Common myeloid progenitor, CD34-positive (primary cell): ENCODE results near the gene RNF225.
A peak's percentile ranks its signal among the peaks of the same experiment; 100 is the strongest.

Experiments
- CTCF ChIA-PET: fragments of 350-600 bp; sonication (Branson Sonifier 250); formaldehyde crosslinking; loops from one replicate; lab custom pipeline; 2021; ENCODE audit warnings: antibody characterized with exemption; lab: Charles Lee
- POLR2A ChIA-PET: fragments of 350-600 bp; sonication (Branson Sonifier 250); formaldehyde crosslinking; loops from one replicate; lab custom pipeline; 2021; ENCODE audit warnings: antibody characterized with exemption; lab: Charles Lee
- DNase-seq, 3 donors: peaks; one replicate each; pipeline versions ENCODE4 v3.0.0 to v3.0.0-alpha.2; 2013
- H3K27ac ChIP-seq, 2 experiments: 1 replicate in 1 of 2; 2 replicates in 1 of 2; pipeline ENCODE4 v1.7.0; 2013; ENCODE audit warnings: inconsistent platforms in 2 of 2, low read length in 2 of 2, mild to moderate bottlenecking in 2 of 2, low read depth in 1 of 2, moderate library complexity in 1 of 2; ENCODE audit not compliant: severe bottlenecking in 2 of 2, insufficient read depth in 1 of 2, poor library complexity in 1 of 2
- H3K27me3 ChIP-seq, 5 experiments: replicated peaks in 2 of 5; 1 replicate in 3 of 5; 2 replicates in 2 of 5; pipeline versions ENCODE4 v1.6.1 to v1.7.0; 2013; ENCODE audit warnings: low read length in 4 of 5, mild to moderate bottlenecking in 2 of 5, moderate library complexity in 2 of 5, inconsistent platforms in 1 of 5; ENCODE audit not compliant: insufficient read depth in 5 of 5, control insufficient read depth in 4 of 5
- H3K36me3 ChIP-seq, 4 experiments: 1 replicate in 2 of 4; 2 replicates in 2 of 4; pipeline versions ENCODE4 v1.6.1 to v1.7.0; 2013; ENCODE audit warnings: low read length in 3 of 4, control low read depth in 1 of 4, mild to moderate bottlenecking in 1 of 4; ENCODE audit not compliant: control insufficient read depth in 4 of 4, insufficient read depth in 4 of 4
- H3K4me1 ChIP-seq, 4 experiments: 1 replicate in 3 of 4; 2 replicates in 1 of 4; pipeline versions ENCODE4 v1.6.1 to v1.7.1; 2013; ENCODE audit warnings: low read length in 3 of 4, mild to moderate bottlenecking in 3 of 4, control low read depth in 1 of 4, inconsistent platforms in 1 of 4, moderate library complexity in 1 of 4; ENCODE audit not compliant: control insufficient read depth in 4 of 4, insufficient read depth in 4 of 4; ENCODE audit errors: control extremely low read depth in 1 of 4
- H3K4me3 ChIP-seq, 7 experiments: 1 replicate in 4 of 7; 2 replicates in 3 of 7; pipeline versions ENCODE4 v1.5.1 to v1.7.0; 2013; ENCODE audit warnings: mild to moderate bottlenecking in 7 of 7, low read length in 6 of 7, moderate library complexity in 6 of 7, inconsistent platforms in 2 of 7, low read depth in 2 of 7, control low read depth in 1 of 7; ENCODE audit not compliant: insufficient read depth in 4 of 7, control insufficient read depth in 1 of 7; ENCODE audit errors: extremely low read depth in 1 of 7
- H3K9me3 ChIP-seq, 5 experiments: 1 replicate in 4 of 5; 2 replicates in 1 of 5; pipeline versions ENCODE4 v1.6.1 to v1.7.1; 2013; ENCODE audit warnings: low read length in 4 of 5, mild to moderate bottlenecking in 2 of 5, inconsistent platforms in 1 of 5, low read depth in 1 of 5, moderate library complexity in 1 of 5; ENCODE audit not compliant: control insufficient read depth in 4 of 5, insufficient read depth in 2 of 5; ENCODE audit errors: control extremely low read depth in 1 of 5
- WGBS: methylation state at CpG from one replicate; pipeline ENCODE4 v1.1.5; 2013; ENCODE audit not compliant: insufficient coverage; 5-methylcytosine and 5-hydroxymethylcytosine counted together

RNF225 gene

DNA sequence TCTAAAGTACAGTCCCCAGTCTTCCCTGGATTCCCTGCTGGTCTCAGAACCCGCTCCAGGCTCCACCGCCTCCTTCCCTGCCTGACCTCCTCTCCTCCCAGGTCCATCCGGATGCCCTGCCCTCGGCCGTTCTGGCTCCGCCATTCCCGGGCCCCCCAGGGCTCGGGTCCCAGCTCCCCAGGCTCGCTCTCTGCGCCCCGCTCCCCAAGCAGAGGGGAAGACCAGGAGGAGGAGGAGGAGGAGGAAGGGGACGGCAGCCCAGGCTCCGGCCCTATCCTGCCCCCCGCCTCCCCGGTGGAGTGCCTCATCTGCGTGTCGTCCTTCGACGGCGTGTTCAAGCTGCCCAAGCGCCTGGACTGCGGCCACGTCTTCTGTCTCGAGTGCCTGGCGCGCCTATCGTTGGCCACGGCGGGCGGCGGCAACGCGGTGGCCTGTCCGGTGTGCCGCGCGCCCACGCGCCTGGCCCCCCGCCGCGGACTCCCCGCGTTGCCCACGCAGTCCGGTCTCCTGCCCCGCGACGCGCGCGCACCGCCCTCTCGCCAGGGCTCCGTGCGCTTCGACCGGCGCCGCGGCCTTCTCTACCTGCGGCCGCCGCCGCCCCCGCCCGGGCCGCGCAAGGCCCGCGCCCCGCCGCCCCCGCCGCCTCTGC, 647 bp downstream of the RNF225 start:
- Histone ChIP-seq H3K27ac (no peak overlapping the region), H3K4me1 (peaks cover 0 to 21% (median 13%) of the 10 kb centered on the region in 4 experiments), H3K9me3 (no peaks in the 10 kb centered on the region), H3K27me3 (peaks cover 0 to 37% (median 16%) of the 10 kb centered on the region in 5 experiments), H3K4me3 (peak overlapping the region in 3 of 7 experiments; percentile 28 to 53 (median 48)), H3K36me3 (peaks cover 0 to 42% (median 28%) of the 10 kb centered on the region in 4 experiments)
- no peak for DNase-seq
- 4% methylated on average over 53 of the region's 75 CpGs for WGBS
- ChIA-PET CTCF (no interaction called here), POLR2A (no interaction called here)

DNA sequence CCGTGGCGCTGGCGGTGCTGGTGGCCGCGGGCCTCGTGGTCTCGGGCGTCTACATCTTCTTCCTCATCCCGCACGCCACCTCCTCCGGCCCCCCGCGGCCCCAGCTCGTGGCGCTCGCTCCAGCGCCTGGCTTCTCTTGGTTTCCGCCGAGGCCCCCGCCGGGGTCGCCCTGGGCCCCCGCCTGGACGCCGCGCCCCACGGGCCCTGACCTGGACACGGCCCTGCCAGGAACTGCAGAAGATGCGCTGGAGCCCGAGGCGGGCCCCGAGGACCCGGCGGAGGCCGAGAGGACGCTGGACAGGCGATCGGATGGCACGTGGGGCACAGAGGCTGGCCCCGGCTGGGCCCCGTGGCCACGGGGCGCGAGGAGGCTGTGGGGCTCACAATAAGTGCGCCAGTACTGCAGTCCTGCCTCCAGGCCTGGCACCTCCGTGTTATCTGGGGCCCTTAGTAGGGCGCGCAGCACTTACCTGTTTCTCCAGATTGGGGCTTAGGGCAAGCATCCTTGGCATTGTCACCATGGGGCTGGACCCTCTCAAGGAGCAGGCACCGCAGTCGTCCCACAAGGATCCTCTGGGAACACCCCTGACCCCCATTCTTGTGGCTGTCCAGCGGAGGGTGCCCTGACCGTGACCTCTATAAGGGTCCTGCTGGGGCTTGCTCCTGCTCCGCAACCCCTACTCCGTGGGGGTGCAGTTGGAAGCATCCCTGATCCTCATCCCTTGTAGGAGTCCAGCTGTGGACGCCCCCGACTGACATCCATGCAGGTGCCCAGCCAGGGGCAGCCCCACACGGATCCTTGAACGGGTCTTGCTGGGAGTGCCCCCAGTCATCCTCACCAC, 1.5 kb downstream of the RNF225 start:
- WGBS: 34% methylated on average over 58 of the region's 58 CpGs
- Histone ChIP-seq H3K9me3 (no peaks in the 10 kb centered on the region), H3K4me1 (peaks cover 0 to 23% (median 15%) of the 10 kb centered on the region in 4 experiments), H3K4me3 (peak overlapping the region in 2 of 7 experiments; percentile 33 to 53), H3K36me3 (peaks cover 0 to 35% (median 25%) of the 10 kb centered on the region in 4 experiments), H3K27me3 (peaks cover 0 to 37% (median 16%) of the 10 kb centered on the region in 5 experiments), H3K27ac (no peak overlapping the region)
- peak in 1 of 3 donors; percentile 24 for DNase-seq
- POLR2A ChIA-PET: no interaction called here
- CTCF ChIA-PET: no interaction called here

DNA sequence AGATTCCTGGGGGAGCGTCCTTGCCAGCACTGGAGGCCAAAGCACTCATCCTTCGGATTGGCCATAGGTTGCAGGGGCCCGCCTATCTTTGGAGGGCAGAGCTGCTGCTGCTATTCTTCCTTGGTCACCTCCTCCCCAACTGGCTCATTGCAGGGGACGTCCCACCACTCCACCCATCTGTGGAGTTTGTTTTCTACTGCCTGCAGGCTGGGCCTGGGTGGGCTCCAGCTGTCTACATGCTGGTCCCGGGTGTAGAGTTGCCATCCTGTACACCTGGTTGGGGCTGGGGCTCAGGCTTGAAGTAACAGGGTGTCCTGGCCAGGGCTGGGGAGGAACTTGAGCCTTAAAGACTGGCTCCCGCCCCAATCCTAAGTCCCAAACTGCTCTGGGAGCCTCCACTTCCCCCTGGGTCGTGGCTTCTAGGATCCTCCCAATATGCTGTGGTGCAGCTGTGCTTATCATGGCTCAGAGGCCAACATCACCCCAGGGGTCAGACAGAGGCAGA, 2.1 kb downstream of the RNF225 start:
- WGBS: 77% methylated on average over 4 of the region's 7 CpGs
- Histone ChIP-seq H3K4me1 (peaks cover 0 to 26% (median 19%) of the 10 kb centered on the region in 4 experiments), H3K27me3 (peaks cover 0 to 37% (median 16%) of the 10 kb centered on the region in 5 experiments), H3K4me3 (no peak overlapping the region), H3K27ac (no peak overlapping the region), H3K36me3 (peaks cover 0 to 32% (median 22%) of the 10 kb centered on the region in 4 experiments), H3K9me3 (no peaks in the 10 kb centered on the region)
- no peak for DNase-seq
- ChIA-PET CTCF (no interaction called here), POLR2A (no interaction called here)

DNA sequence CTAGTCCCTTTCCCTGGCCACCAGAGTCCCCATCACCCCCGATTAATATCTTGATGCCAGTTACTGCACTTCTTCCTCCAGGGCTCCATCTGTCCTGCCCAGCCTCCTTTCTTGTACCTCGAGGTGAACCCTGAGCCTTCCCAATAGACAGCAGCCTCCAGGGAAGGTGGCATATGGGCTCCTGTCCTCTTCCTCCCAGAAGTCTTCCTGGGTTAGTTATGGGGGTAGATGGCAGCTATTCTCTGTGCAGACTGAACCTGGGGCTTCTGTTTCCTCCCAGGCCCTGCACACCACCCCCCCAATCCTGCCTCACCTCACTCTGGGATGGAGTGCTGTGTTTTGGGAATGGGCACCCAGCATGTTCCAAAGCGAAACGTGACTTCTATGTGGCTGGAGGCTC, 2.6 kb downstream of the RNF225 start:
- ChIA-PET POLR2A (no interaction called here), CTCF (interaction anchor here (0.6 kb wide), 1 partner anchor 42 kb away, joined by 3 read pairs; no protein-coding TSS in a partner anchor)
- 93% methylated on average over 4 of the region's 4 CpGs for WGBS
- Histone ChIP-seq H3K4me1 (peaks cover 0 to 26% (median 19%) of the 10 kb centered on the region in 4 experiments), H3K27ac (no peak overlapping the region), H3K9me3 (no peaks in the 10 kb centered on the region), H3K36me3 (peaks cover 0 to 27% (median 19%) of the 10 kb centered on the region in 4 experiments), H3K27me3 (peaks cover 0 to 37% (median 16%) of the 10 kb centered on the region in 5 experiments), H3K4me3 (no peak overlapping the region)
- no peak for DNase-seq

DNA sequence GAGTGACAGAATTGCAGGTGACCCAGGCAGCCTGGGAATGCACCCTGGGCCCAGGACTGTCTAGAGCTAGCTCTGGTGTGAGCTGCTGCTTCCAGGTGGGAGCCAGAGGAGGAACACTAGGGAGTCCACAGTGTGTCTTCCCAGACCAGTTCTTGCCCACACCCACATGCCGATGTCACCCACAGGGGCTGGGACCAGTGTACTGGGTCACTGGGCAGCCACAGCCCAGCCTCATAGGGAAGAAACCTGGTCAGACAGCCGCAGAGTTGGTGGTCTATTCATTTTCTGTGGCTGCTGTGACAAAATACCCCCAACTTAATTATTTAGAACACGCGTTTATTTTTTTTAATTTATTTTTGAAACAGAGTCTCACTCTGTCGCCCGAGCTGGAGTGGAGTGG, 3.1 kb downstream of the RNF225 start:
- WGBS: 96% methylated on average over 6 of the region's 6 CpGs
- H3K4me3 ChIP-seq: no peak overlapping the region
- H3K4me1 ChIP-seq: peaks cover 0 to 26% (median 20%) of the 10 kb centered on the region in 4 experiments
- H3K9me3 ChIP-seq: no peaks in the 10 kb centered on the region
- DNase-seq: no peak
- H3K27ac ChIP-seq: no peak overlapping the region
- peaks cover 0 to 37% (median 16%) of the 10 kb centered on the region in 5 experiments for H3K27me3 ChIP-seq
- peaks cover 0 to 22% (median 17%) of the 10 kb centered on the region in 4 experiments for H3K36me3 ChIP-seq
- ChIA-PET POLR2A (no interaction called here), CTCF (interaction anchor here (0.6 kb wide), 1 partner anchor 42 kb away, joined by 3 read pairs; no protein-coding TSS in a partner anchor)

DNA sequence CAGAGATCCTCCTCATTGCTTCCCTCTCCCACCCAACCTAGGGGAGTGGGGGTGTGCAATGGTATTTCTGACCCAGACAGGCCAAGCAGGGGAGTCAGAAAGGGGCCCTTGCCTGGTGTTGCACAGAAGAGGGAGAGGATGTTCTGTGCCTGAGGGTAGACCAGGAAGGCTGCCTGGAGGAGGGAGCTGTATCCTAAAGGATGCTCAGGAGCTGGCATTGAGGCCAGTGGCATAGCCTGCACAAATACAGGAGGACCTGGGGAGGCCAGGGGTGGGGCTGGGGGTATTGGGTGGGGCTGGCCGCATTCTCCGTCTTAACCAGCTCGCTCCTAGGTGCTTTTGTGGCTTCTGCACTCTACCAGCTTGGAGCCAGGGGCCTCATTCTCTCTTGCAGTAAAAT, 4.4 kb downstream of the RNF225 start:
- 100% methylated on average over 3 of the region's 3 CpGs for WGBS
- peaks cover 0 to 36% (median 16%) of the 10 kb centered on the region in 5 experiments for H3K27me3 ChIP-seq
- H3K4me1 ChIP-seq: peaks cover 0 to 28% (median 22%) of the 10 kb centered on the region in 4 experiments
- H3K4me3 ChIP-seq: no peak overlapping the region
- ChIA-PET CTCF (no interaction called here), POLR2A (no interaction called here)
- no peaks in the 10 kb centered on the region for H3K9me3 ChIP-seq
- H3K36me3 ChIP-seq: peaks cover 0 to 9% (median 4%) of the 10 kb centered on the region in 4 experiments
- no peak overlapping the region for H3K27ac ChIP-seq
- no peak for DNase-seq
